CD4-positive, alpha-beta T cell treated with Interleukin-17A for 1 hour (primary cell): ENCODE measurements around the gene LCE1D.

Experiments
- DNase-seq: peaks from one replicate; pipeline ENCODE4 v3.0.0-alpha.2; 2020

LCE1D gene

DNA sequence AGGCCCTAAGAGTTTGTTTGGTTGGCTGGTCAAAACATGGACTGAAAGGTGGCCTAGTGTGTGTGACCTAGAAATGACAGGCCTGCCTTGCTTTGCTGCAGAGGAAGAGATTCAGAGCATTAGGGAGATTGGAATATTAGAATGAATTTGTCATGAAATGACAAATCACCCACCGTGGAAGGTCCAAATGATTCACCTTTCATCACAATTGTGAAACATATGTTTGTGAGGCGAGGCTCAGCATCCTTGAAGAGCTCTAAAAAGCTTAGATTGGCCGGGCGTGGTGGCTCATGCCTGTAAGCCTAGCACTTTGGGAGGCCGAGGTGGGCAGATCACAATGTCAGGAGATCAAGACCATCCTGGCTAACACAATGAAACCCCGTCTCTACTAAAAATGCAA is 20.8 kb downstream of the LCE1D start:
- DNase-seq: no peak

DNA sequence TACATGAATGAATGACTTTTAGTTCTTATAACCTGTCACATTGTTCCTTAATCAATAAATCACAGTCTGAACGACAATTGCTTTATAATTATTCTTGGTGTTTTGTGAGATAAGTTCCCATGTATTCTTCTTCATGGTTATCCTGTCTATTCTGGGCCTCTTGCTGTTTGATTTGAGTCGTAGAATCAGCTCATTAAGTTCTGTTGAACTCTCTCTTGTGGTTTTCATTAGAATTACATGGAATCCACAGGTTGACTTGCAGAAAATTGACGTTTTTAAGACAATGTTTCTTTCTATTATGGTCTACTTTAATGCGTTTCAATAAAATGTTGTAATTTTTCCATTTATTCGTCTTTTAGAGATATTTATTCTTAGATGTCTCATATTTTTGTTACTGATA is 26.8 kb downstream of the LCE1D start:
- DNase-seq: no peak

DNA sequence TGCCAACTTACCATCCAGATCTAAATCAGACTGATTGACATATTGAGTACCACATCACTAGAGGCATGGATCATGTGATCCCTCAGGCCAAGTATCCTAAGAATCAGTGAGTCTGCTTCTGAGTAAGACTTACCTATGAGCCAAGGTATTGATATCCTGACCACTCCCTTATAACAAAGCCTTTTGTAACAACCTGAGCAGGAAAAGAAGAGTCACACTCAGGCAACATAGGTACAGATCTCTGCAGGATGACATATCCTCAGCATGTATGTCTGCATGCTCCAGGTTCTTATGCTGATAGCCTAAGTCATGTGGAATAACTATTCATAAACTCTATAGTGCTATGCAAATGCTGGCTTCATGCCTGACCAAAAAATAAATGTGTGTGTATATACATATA is 28.4 kb downstream of the LCE1D start:
- DNase-seq: no peak

DNA sequence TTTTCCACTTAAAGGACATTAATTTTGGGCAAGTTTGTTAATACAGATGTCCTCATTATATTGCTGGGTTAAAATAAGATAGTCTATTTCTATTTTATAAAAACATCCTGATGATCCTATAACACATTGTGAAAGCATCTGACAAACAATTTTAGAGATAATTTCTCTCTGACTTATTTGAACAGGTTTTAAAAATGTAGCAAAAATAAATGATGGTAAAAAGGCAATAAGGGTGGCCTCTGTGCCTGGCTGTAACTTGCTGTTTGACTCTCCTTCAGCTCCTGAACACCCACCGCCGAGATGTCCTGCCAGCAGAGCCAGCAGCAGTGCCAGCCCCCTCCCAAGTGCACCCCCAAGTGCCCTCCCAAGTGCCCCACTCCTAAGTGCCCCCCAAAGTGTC is 30.7 kb downstream of the LCE1D start, which contains the start of gene LCE1A:
TSS of gene LCE1A (plus strand) at position 301 of the 400 bp plus-strand sequence. CDS start at position 301, 0 bp downstream.
- DNase-seq: no peak

DNA sequence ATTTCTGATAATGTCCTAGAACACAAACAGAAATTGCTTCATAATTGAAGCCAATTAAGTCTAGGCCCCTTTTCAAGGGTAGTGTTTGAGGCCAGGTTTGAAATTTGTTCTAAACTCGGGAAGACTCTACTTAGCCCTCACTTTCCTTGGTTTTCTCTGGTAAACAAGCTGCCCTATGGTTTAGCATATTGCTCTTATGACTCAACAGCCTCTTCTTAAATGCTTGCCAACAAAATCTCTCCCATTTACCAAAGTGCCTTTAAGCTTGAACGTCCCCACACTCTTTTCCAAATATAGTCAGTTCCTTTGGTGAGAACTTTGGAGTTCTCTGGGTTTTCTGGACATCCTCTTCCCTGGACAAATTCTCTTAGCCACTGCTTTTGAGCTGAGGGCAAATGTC is 40.3 kb downstream of the LCE1D start:
- DNase-seq: no peak

DNA sequence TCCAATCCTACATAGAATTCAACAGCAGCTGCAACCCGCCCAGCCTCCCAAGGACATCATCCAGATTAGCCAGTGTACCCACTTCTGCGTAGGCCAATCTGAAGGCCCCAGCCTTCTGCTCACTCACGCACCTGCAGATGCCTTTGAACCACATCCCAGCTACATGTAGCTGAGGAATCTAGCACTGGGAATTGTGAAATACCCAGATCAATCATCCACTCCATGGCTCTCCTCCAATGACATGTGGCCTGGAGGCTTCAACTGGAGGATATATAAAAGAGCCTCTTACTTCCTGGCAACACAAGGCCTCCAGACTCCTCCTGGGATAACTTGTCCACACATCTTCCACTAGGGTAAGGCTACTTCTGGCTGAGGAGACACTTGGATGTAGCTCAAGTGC is 46.0 kb downstream of the LCE1D start, which contains the start of gene LCE6A:
TSS of gene LCE6A (plus strand) at position 301 of the 400 bp plus-strand sequence. CDS start 665 bp downstream, outside the sequence.
- no peak for DNase-seq
